WTC11 (cell line): ENCODE data around the gene USP27X. TPM values are rescaled to one million over a fixed set of nuclear protein-coding genes. Genes with fewer than 3 reads are reported as not detected.

Experiments used
- ATAC-seq: fragments of 200-7000 bp; cut with Tn5 transposase; 2 replicates; pipeline ENCODE4 v1.10.0; 2021; ENCODE audit warnings: mild to moderate bottlenecking, moderate library complexity
- CTCF ChIA-PET: fragments of 300-600 bp; sonication (Branson Sonifier 250); formaldehyde crosslinking; loops from one replicate; lab custom pipeline; 2021; ENCODE audit warnings: antibody characterized with exemption; lab: Charles Lee
- POLR2A ChIA-PET: fragments of 350-600 bp; sonication (Branson Sonifier 250); formaldehyde crosslinking; loops from one replicate; lab custom pipeline; 2021; ENCODE audit warnings: antibody characterized with exemption; lab: Charles Lee
- DNase-seq: peaks from one replicate; pipeline ENCODE4 v3.0.0; 2021; ENCODE audit warnings: low spot score
- H3K27ac Mint-ChIP-seq: 2 replicates; pipeline ENCODE4 v1.8.0; 2021; ENCODE audit warnings: mixed read lengths
- H3K27me3 Mint-ChIP-seq: 2 replicates; pipeline ENCODE4 v1.8.0; 2021; ENCODE audit warnings: low read depth, mild to moderate bottlenecking, moderate library complexity, mixed read lengths
- H3K36me3 Mint-ChIP-seq: 2 replicates; pipeline ENCODE4 v1.8.0; 2021; ENCODE audit warnings: mixed read lengths
- H3K4me1 Mint-ChIP-seq: 2 replicates; pipeline ENCODE4 v1.8.0; 2022; ENCODE audit warnings: mixed read lengths
- H3K4me3 Mint-ChIP-seq: 2 replicates; pipeline ENCODE4 v1.8.0; 2021; ENCODE audit warnings: mild to moderate bottlenecking, moderate library complexity, mixed read lengths
- H3K9me3 Mint-ChIP-seq: 2 replicates; pipeline ENCODE4 v1.8.0; 2021; ENCODE audit warnings: mixed read lengths
- ETV6 ChIP-seq: sonication (generic); formaldehyde crosslinking; IDR thresholded peaks from 2 replicates; pipeline ENCODE4 v1.8.1; 2022; ENCODE audit warnings: mild to moderate bottlenecking, missing genetic modification reagents
- FOXK1 ChIP-seq: sonication (generic); formaldehyde crosslinking; IDR thresholded peaks from 2 replicates; pipeline ENCODE4 v1.8.0; 2022; ENCODE audit warnings: mild to moderate bottlenecking, moderate library complexity, missing genetic modification reagents
- GABPB1 ChIP-seq: sonication (generic); formaldehyde crosslinking; IDR thresholded peaks from 2 replicates; pipeline ENCODE4 v1.8.1; 2023; ENCODE audit warnings: mild to moderate bottlenecking, missing genetic modification reagents
- GTF2I ChIP-seq: fragments of 250-450 bp; sonication (Bioruptor Pico); conservative IDR thresholded peaks from 2 replicates; pipeline ENCODE4 v1.4.0; 2021; ENCODE audit warnings: mild to moderate bottlenecking
- MXD4 ChIP-seq: fragments of 250-450 bp; sonication (Bioruptor Pico); IDR thresholded peaks from 2 replicates; pipeline ENCODE4 v1.8.0; 2021; ENCODE audit warnings: mild to moderate bottlenecking, moderate library complexity, borderline replicate concordance
- SOX15 ChIP-seq: fragments of 250-450 bp; sonication (Bioruptor Pico); IDR thresholded peaks from 2 replicates; pipeline ENCODE4 v1.9.0; 2021; ENCODE audit warnings: mild to moderate bottlenecking
- SP1 ChIP-seq: sonication (generic); formaldehyde crosslinking; conservative IDR thresholded peaks from 2 replicates; pipeline ENCODE4 v1.8.1; 2022; ENCODE audit warnings: missing genetic modification reagents
- TEAD1 ChIP-seq: sonication (generic); formaldehyde crosslinking; IDR thresholded peaks from 2 replicates; pipeline ENCODE4 v1.8.0; 2022; ENCODE audit warnings: mild to moderate bottlenecking, missing genetic modification reagents
- TP53 ChIP-seq: sonication (generic); formaldehyde crosslinking; IDR thresholded peaks from 2 replicates; pipeline ENCODE4 v1.8.1; 2023; ENCODE audit warnings: mild to moderate bottlenecking, missing genetic modification reagents
- ZNF219 ChIP-seq: sonication (generic); formaldehyde crosslinking; IDR thresholded peaks from 2 replicates; pipeline ENCODE4 v1.8.0; 2023; ENCODE audit warnings: missing genetic modification reagents, mild to moderate bottlenecking, borderline replicate concordance
- ZNF263 ChIP-seq: sonication (generic); formaldehyde crosslinking; IDR thresholded peaks from 2 replicates; pipeline ENCODE4 v1.8.1; 2022; ENCODE audit warnings: low read depth, mild to moderate bottlenecking, moderate library complexity, missing genetic modification reagents
- total RNA-seq: library from RNA; stranded (reverse); gene quantifications from 3 replicates; pipeline ENCODE4 v1.2.3, GENCODE V29; 2021
- TF ChIP-seq, protein P1 (sequence below): sonication (generic); formaldehyde crosslinking; IDR thresholded peaks from 2 replicates; pipeline ENCODE4 v1.8.1; 2023; ENCODE audit warnings: mild to moderate bottlenecking, missing genetic modification reagents, borderline replicate concordance
- TF ChIP-seq, protein P2 (sequence below): sonication (generic); formaldehyde crosslinking; IDR thresholded peaks from 2 replicates; pipeline ENCODE4 v1.8.0; 2022; ENCODE audit warnings: mild to moderate bottlenecking, missing genetic modification reagents
- TF ChIP-seq, protein P3 (sequence below): sonication (generic); formaldehyde crosslinking; conservative IDR thresholded peaks from 2 replicates; pipeline ENCODE4 v1.8.1; 2023; ENCODE audit warnings: mild to moderate bottlenecking, low read depth, missing genetic modification reagents, moderate library complexity
- TF ChIP-seq, protein P4 (sequence below): sonication (generic); formaldehyde crosslinking; IDR thresholded peaks from 2 replicates; pipeline ENCODE4 v1.8.1; 2023; ENCODE audit warnings: mild to moderate bottlenecking, missing genetic modification reagents
- TF ChIP-seq, protein P5 (sequence below): sonication (generic); formaldehyde crosslinking; IDR thresholded peaks from 2 replicates; pipeline ENCODE4 v1.8.1; 2023; ENCODE audit warnings: mild to moderate bottlenecking, missing genetic modification reagents, moderate library complexity
- TF ChIP-seq, protein P6 (sequence below): sonication (generic); formaldehyde crosslinking; IDR thresholded peaks from 2 replicates; pipeline ENCODE4 v1.8.1; 2023; ENCODE audit warnings: mild to moderate bottlenecking, missing genetic modification reagents

The USP27X gene
- total RNA-seq, 1 experiment from 2014 or later = 5.1 TPM

DNA sequence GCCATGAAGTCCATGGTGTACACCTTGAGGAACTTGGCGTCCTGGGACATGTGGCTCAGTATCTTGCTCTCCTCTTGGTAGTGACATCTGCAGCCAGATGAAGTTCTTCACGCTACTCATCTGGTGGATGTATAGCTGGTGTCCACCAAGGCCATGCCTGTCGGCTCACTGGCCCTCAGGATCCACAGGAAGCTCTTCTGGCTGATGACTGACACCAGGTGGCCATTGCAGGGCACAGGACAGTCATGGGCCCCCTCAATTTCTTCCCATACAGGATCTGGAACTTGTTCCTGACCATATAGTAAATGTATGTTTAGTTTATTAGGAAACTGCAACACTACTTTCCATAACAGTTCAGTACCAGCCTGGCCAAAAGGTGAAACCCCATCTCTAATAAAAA is 32.8 kb downstream of the USP27X start:
- Mint-ChIP-seq H3K4me3 (no peak overlapping the region), H3K36me3 (no peaks in the 10 kb centered on the region), H3K4me1 (no peaks in the 10 kb centered on the region), H3K27ac (no peak overlapping the region), H3K27me3 (no peaks in the 10 kb centered on the region; the same call in 1 of the 2 replicates), H3K9me3 (no peaks in the 10 kb centered on the region)
- TF ChIP-seq MXD4 = no peak
- TF ChIP-seq, protein P1, sequence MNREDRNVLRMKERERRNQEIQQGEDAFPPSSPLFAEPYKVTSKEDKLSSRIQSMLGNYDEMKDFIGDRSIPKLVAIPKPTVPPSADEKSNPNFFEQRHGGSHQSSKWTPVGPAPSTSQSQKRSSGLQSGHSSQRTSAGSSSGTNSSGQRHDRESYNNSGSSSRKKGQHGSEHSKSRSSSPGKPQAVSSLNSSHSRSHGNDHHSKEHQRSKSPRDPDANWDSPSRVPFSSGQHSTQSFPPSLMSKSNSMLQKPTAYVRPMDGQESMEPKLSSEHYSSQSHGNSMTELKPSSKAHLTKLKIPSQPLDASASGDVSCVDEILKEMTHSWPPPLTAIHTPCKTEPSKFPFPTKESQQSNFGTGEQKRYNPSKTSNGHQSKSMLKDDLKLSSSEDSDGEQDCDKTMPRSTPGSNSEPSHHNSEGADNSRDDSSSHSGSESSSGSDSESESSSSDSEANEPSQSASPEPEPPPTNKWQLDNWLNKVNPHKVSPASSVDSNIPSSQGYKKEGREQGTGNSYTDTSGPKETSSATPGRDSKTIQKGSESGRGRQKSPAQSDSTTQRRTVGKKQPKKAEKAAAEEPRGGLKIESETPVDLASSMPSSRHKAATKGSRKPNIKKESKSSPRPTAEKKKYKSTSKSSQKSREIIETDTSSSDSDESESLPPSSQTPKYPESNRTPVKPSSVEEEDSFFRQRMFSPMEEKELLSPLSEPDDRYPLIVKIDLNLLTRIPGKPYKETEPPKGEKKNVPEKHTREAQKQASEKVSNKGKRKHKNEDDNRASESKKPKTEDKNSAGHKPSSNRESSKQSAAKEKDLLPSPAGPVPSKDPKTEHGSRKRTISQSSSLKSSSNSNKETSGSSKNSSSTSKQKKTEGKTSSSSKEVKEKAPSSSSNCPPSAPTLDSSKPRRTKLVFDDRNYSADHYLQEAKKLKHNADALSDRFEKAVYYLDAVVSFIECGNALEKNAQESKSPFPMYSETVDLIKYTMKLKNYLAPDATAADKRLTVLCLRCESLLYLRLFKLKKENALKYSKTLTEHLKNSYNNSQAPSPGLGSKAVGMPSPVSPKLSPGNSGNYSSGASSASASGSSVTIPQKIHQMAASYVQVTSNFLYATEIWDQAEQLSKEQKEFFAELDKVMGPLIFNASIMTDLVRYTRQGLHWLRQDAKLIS (CRISPR knock-in tag) = no peak
- TF ChIP-seq SOX15 (CRISPR knock-in tag) = no peak
- TF ChIP-seq, protein P2, sequence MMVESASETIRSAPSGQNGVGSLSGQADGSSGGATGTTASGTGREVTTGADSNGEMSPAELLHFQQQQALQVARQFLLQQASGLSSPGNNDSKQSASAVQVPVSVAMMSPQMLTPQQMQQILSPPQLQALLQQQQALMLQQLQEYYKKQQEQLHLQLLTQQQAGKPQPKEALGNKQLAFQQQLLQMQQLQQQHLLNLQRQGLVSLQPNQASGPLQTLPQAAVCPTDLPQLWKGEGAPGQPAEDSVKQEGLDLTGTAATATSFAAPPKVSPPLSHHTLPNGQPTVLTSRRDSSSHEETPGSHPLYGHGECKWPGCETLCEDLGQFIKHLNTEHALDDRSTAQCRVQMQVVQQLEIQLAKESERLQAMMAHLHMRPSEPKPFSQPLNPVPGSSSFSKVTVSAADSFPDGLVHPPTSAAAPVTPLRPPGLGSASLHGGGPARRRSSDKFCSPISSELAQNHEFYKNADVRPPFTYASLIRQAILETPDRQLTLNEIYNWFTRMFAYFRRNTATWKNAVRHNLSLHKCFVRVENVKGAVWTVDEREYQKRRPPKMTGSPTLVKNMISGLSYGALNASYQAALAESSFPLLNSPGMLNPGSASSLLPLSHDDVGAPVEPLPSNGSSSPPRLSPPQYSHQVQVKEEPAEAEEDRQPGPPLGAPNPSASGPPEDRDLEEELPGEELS (CRISPR knock-in tag) = no peak
- no peak for TF ChIP-seq ETV6 (CRISPR knock-in tag)
- no peak for TF ChIP-seq ZNF219 (CRISPR knock-in tag)
- no peak for TF ChIP-seq SP1
- no peak for TF ChIP-seq TEAD1 (CRISPR knock-in tag)
- TF ChIP-seq, protein P3, sequence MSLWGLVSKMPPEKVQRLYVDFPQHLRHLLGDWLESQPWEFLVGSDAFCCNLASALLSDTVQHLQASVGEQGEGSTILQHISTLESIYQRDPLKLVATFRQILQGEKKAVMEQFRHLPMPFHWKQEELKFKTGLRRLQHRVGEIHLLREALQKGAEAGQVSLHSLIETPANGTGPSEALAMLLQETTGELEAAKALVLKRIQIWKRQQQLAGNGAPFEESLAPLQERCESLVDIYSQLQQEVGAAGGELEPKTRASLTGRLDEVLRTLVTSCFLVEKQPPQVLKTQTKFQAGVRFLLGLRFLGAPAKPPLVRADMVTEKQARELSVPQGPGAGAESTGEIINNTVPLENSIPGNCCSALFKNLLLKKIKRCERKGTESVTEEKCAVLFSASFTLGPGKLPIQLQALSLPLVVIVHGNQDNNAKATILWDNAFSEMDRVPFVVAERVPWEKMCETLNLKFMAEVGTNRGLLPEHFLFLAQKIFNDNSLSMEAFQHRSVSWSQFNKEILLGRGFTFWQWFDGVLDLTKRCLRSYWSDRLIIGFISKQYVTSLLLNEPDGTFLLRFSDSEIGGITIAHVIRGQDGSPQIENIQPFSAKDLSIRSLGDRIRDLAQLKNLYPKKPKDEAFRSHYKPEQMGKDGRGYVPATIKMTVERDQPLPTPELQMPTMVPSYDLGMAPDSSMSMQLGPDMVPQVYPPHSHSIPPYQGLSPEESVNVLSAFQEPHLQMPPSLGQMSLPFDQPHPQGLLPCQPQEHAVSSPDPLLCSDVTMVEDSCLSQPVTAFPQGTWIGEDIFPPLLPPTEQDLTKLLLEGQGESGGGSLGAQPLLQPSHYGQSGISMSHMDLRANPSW (CRISPR knock-in tag) = no peak
- TF ChIP-seq ZNF263 = no peak
- TF ChIP-seq, protein P4, sequence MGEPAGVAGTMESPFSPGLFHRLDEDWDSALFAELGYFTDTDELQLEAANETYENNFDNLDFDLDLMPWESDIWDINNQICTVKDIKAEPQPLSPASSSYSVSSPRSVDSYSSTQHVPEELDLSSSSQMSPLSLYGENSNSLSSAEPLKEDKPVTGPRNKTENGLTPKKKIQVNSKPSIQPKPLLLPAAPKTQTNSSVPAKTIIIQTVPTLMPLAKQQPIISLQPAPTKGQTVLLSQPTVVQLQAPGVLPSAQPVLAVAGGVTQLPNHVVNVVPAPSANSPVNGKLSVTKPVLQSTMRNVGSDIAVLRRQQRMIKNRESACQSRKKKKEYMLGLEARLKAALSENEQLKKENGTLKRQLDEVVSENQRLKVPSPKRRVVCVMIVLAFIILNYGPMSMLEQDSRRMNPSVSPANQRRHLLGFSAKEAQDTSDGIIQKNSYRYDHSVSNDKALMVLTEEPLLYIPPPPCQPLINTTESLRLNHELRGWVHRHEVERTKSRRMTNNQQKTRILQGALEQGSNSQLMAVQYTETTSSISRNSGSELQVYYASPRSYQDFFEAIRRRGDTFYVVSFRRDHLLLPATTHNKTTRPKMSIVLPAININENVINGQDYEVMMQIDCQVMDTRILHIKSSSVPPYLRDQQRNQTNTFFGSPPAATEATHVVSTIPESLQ = no peak
- ATAC-seq (no peak), DNase-seq (no peak)
- ChIA-PET CTCF (interaction anchor here (0.7 to 2.3 kb wide), 2 partner anchors 28 to 276 kb away, joined by 5 to 12 read pairs; no protein-coding TSS in a partner anchor), POLR2A (no interaction called here)

DNA sequence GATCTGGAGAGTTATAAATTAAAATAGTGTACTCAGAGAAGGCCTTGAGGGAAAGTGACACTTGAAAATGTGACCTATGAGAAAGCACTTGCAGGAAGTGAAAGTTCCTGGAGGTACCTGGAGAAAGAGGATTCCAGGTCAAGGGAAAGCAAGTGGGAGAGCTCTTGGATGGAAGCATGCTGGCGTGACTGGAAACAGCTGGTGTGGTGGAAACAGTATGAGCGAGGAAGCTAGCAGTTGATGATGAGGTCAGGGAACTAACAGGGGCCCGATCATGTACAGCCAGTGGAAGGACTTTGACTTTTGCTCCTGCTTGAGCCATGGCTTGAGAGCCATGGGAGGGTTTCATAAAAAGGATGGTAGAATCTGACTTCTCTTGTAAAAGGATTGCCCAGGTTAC is 33.6 kb downstream of the USP27X start:
- ChIA-PET CTCF (interaction anchor here (2.3 kb wide), 1 partner anchor 29 kb away, joined by 12 read pairs; no protein-coding TSS in a partner anchor), POLR2A (interaction anchor here (0.6 kb wide), 1 partner anchor 168 kb away, joined by 8 read pairs; no protein-coding TSS in a partner anchor)
- Mint-ChIP-seq H3K27ac (no peak overlapping the region), H3K4me1 (no peaks in the 10 kb centered on the region), H3K9me3 (no peaks in the 10 kb centered on the region), H3K27me3 (no peaks in the 10 kb centered on the region; the same call in 1 of the 2 replicates), H3K36me3 (no peaks in the 10 kb centered on the region), H3K4me3 (no peak overlapping the region)
- TF ChIP-seq FOXK1 (CRISPR knock-in tag) = no peak
- TF ChIP-seq, protein P5, sequence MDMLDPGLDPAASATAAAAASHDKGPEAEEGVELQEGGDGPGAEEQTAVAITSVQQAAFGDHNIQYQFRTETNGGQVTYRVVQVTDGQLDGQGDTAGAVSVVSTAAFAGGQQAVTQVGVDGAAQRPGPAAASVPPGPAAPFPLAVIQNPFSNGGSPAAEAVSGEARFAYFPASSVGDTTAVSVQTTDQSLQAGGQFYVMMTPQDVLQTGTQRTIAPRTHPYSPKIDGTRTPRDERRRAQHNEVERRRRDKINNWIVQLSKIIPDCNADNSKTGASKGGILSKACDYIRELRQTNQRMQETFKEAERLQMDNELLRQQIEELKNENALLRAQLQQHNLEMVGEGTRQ (CRISPR knock-in tag) = no peak
- TF ChIP-seq TEAD1 (CRISPR knock-in tag) = no peak
- TF ChIP-seq GABPB1 (CRISPR knock-in tag) = no peak
- TF ChIP-seq, protein P6, sequence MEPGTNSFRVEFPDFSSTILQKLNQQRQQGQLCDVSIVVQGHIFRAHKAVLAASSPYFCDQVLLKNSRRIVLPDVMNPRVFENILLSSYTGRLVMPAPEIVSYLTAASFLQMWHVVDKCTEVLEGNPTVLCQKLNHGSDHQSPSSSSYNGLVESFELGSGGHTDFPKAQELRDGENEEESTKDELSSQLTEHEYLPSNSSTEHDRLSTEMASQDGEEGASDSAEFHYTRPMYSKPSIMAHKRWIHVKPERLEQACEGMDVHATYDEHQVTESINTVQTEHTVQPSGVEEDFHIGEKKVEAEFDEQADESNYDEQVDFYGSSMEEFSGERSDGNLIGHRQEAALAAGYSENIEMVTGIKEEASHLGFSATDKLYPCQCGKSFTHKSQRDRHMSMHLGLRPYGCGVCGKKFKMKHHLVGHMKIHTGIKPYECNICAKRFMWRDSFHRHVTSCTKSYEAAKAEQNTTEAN (CRISPR knock-in tag) = no peak
- TF ChIP-seq TP53 (CRISPR knock-in tag) = no peak
- TF ChIP-seq SOX15 (CRISPR knock-in tag) = no peak
- TF ChIP-seq GTF2I (CRISPR knock-in tag) = no peak
- DNase-seq (no peak), ATAC-seq (no peak)
